ENCODE measurements around the gene RASSF1. TPM values are rescaled to one million over a fixed set of nuclear protein-coding genes. Genes with fewer than 3 reads are reported as not detected.

Gene RASSF1
- total RNA-seq, 1 donor from 2014 or later = 39.5 TPM

DNA sequence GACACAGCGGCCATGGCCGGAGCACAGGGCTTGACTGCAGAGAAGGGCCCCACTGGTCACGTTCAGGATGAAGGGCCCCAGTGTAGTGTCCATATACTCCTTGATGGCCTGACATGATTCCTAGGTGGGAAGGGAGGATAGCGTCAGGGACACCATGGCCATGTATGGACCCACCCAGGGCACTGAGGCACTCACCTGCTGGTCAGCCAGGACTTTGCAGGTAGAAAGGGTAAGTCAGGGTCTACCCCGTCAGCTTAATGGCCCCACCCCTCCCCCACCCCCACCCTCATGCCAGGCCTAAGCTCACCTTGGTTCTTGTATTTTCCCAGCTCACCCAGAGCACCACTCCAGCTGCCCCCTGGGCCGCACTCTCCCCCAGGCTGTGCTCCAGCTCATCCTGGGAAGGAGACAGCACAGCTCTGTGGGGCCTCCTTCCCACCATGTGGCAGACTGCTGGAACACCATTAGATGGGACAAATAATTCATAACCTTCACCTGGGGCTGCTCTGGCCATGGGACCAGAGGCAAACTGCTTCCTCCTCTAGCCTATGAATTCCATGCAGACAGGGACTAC is 39.9 kb downstream of the RASSF1 start:
- Histone ChIP-seq H3K9me3 (no peaks in the 10 kb centered on the region), H3K27me3 (ENCODE audit: low read depth) (no peaks in the 10 kb centered on the region), H3K27ac (peak overlapping the region; percentile 88), H3K4me1 (peaks cover 55% of the 10 kb centered on the region), H3K36me3 (no peaks in the 10 kb centered on the region), H3K4me3 (peak overlapping the region; percentile 75)
- ATAC-seq (no peak), DNase-seq (no peak)
- intact Hi-C loops (cut with DNase I) = no loop called here
- TF ChIP-seq, protein P1, sequence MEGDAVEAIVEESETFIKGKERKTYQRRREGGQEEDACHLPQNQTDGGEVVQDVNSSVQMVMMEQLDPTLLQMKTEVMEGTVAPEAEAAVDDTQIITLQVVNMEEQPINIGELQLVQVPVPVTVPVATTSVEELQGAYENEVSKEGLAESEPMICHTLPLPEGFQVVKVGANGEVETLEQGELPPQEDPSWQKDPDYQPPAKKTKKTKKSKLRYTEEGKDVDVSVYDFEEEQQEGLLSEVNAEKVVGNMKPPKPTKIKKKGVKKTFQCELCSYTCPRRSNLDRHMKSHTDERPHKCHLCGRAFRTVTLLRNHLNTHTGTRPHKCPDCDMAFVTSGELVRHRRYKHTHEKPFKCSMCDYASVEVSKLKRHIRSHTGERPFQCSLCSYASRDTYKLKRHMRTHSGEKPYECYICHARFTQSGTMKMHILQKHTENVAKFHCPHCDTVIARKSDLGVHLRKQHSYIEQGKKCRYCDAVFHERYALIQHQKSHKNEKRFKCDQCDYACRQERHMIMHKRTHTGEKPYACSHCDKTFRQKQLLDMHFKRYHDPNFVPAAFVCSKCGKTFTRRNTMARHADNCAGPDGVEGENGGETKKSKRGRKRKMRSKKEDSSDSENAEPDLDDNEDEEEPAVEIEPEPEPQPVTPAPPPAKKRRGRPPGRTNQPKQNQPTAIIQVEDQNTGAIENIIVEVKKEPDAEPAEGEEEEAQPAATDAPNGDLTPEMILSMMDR (IDR thresholded peaks at IDR 0.05) = no peak

DNA sequence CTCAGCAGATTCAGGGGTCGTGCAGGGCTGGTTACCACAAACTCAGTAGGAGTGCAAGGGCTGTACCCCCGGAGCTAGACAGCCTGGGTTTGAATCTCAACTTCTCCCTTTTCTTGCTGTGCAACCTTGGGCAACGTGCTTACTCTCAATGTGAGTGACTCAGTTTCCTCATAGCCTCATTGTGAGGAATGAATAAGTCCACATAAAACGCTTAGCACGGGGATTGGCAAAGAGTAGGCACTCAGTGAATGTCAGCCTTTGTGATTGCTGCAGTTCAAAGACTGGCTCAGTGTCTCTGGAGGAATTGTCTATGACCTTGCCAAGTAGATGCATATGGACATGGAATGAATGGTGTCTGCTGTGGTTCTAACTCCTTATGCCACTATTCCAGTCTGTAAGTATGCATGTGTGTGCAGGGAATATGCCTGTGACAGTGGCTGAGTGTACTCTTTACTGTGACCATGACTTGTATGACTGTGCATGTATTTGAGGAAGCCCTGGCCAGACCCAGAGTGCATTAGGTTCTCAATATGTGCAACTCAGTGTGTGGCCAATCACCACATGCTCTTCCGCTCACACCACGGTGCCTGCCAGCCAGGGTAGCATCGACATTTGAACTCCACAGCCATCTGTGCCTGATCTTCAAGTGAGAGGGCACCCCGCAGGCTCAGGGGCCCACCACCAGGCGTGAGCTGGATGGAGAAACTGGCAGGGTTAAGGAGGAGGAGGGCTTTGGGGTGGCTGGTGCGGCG is 40.5 kb downstream of the RASSF1 start:
- intact Hi-C loops (cut with DNase I) = no loop called here
- TF ChIP-seq, protein P1 (IDR thresholded peaks at IDR 0.05) = no peak
- Histone ChIP-seq H3K36me3 (no peaks in the 10 kb centered on the region), H3K27me3 (ENCODE audit: low read depth) (no peaks in the 10 kb centered on the region), H3K9me3 (no peaks in the 10 kb centered on the region), H3K4me1 (peaks cover 55% of the 10 kb centered on the region), H3K4me3 (peak overlapping the region; percentile 75), H3K27ac (peak overlapping the region; percentile 88)
- DNase-seq (peak; percentile 68), ATAC-seq (peak; percentile 2 to 25)

DNA sequence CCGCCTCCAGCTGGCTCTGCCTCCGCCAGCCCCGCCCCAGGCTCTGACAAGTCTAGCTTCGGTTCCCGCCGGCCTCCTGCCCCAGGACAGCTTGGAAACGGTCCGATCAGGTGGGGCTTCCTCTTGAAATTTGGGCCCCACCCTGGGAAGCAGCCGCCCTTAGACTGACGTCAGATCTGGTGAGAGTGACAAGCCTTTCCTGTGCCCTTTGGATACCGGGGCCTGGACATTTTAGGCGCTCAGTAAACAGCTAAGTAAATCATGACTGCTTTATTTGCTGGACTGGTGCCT is 41.1 kb downstream of the RASSF1 start:
- Histone ChIP-seq H3K36me3 (no peaks in the 10 kb centered on the region), H3K9me3 (no peaks in the 10 kb centered on the region), H3K4me1 (peaks cover 55% of the 10 kb centered on the region), H3K27me3 (ENCODE audit: low read depth) (no peaks in the 10 kb centered on the region), H3K27ac (peak overlapping the region; percentile 88), H3K4me3 (peak overlapping the region; percentile 75)
- ATAC-seq (no peak), DNase-seq (no peak)
- intact Hi-C loops (cut with DNase I) = no loop called here
- TF ChIP-seq, protein P1 (IDR thresholded peaks at IDR 0.05) = no peak

DNA sequence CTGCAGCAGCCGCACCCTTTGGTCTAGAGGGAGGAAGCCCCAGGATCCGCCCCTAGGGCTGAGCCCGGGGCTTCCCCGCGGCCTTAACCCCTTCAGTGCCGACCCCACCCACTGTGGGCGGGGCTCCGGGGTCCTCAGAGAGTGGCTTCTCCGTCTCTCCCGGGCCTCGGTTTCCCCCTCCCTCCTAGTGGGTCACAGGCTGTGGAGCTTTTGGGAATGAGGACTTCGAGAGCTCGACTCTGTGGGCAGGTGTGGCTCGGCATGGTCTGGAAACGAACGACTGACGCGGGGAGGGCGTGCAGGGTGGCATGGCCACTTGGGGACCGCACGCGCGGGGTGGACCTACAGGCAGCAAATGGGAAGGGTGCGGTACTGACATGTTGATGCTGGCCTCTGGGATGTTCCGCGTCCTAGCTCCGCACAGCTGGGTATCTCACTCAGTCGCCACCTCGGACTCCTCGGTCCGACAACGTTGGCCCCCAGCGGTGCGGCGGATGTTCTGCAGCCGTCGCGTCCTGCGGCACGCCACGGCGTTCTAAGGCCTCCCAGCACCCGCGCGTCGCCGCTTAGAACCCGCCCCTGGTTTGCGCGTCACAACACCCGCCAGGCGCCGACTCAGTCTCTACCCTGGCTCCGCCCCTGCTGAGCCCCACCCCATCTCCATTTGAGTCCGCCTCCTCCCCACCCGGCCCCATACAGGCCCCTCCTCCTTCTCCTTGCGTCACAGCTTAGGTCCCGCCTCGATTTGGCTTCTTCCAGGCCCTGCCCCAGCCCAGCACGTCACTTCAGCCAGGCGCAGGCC is 41.6 kb downstream of the RASSF1 start, which contains the start of the genes HYAL3 and NAA80:
TSS of gene HYAL3 (minus strand) at position 570 of the 802 bp plus-strand sequence. CDS start 3,803 bp downstream, outside the sequence.
TSS of gene NAA80 (minus strand) at position 570 of the 802 bp plus-strand sequence. CDS start 1,942 bp downstream, outside the sequence.
- H3K4me3 ChIP-seq = peak within 1 kb of the TSS; percentile 75
- intact Hi-C loops (cut with DNase I) = no loop called here
- H3K4me1 ChIP-seq = peaks cover 55% of the 10 kb centered on the region
- DNase-seq (peak; percentile 99), ATAC-seq (peak; percentile 90 to 94)
- no peaks in the 10 kb centered on the region for H3K27me3 ChIP-seq (ENCODE audit: low read depth)
- TF ChIP-seq, protein P1 (IDR thresholded peaks at IDR 0.05) = peak; percentile 49
- no peaks in the 10 kb centered on the region for H3K36me3 ChIP-seq
- H3K27ac ChIP-seq = peak within 1 kb of the TSS; percentile 88
- H3K9me3 ChIP-seq = no peaks in the 10 kb centered on the region

DNA sequence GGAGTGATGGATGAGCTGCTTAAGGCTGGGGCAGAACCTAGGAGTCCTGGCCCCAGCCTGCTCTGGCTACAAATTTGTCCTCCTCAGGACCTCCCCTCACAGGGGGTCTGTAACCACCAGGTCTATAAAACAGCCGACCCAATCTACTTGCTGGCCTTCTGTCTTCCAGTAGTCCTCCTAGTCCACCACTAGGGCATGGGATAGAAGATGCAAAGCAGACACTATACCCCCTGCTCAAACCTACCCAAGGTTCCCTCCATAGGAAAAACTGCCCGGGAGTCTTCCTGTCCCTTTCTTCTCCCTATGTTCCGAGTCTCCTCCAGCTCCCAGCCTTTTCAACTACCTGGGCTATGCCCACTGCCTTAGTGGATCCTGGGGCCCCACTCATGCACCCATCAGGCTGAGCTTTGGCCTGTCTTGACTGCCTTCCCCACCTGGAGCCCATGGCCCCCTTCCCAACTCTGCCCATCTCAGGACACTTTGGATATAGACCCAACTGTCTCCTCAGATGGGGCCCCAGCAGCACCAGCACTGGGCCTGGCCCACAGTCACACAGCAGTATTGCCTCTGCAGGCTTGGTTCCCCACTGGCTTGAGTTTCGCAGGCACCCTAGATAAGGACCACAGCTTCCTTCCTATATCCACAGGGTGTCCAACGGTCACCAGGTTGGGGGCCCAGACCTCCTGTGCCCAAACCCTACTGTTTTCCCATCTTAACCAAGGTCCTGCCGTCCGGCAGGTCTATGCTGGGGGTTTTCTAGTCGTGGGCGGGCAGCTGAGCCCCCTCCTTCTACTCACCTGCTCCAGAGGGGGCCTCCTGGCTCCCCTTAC is 42.5 kb downstream of the RASSF1 start:
- peak overlapping the region; percentile 75 for H3K4me3 ChIP-seq
- no peaks in the 10 kb centered on the region for H3K27me3 ChIP-seq (ENCODE audit: low read depth)
- H3K4me1 ChIP-seq = peaks cover 49% of the 10 kb centered on the region
- no peaks in the 10 kb centered on the region for H3K36me3 ChIP-seq
- peak overlapping the region; percentile 88 for H3K27ac ChIP-seq
- peak; percentile 53 for DNase-seq
- H3K9me3 ChIP-seq = no peaks in the 10 kb centered on the region
- intact Hi-C loops (cut with DNase I) = no loop called here
- no peak for ATAC-seq
- TF ChIP-seq, protein P1 (IDR thresholded peaks at IDR 0.05) = no peak

All from lower lobe of right lung (tissue), 2 donors.